Measurements from ENCODE around the gene WIF1.

DNA sequence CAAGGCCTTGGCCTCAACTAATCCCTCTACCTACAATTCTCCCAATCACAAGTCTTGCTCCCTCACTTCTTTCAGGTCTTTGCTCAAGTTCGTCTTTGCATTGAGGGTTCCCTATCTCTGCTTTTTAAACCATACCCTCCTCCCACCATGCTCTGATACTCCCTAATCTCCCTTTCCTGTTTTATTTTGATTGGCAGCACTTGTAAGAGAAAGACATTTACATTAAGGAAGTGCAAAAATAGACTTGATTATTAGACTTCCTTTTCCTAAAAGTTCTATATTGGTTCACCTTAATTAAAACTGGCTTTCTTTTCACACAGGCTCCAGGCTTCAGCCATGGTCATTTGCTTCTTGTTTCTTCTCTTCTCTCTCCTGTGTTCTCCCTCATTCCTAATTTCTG, 18.3 kb upstream of the WIF1 start:
- TF ChIP-seq RFX5 (IDR thresholded peaks at IDR 0.05; ENCODE audit: borderline replicate concordance, low read depth, low read length) (no peak), CTCF (IDR thresholded peaks at IDR 0.05; ENCODE audit: control extremely low read depth in 1 of 3, insufficient read depth in 1 of 3, low read depth in 1 of 3, low read length in 3 of 3) (no peak), BRCA1 (IDR thresholded peaks at IDR 0.05; ENCODE audit: low read depth, low read length) (no peak), EGR1 (IDR thresholded peaks at IDR 0.05; ENCODE audit: borderline replicate concordance, low read depth, low read length) (no peak), SRF (IDR thresholded peaks at IDR 0.05; ENCODE audit: low read depth, low read length) (no peak), SP4 (IDR thresholded peaks at IDR 0.05; ENCODE audit: low read length) (no peak), EZH2 (IDR thresholded peaks at IDR 0.05; ENCODE audit: low read depth, low read length, severe bottlenecking) (no peak), EP300 (IDR thresholded peaks at IDR 0.05; ENCODE audit: borderline replicate concordance in 1 of 2, low read depth in 2 of 2, low read length in 2 of 2) (no peak), POLR2AphosphoS5 (IDR thresholded peaks at IDR 0.05; ENCODE audit: low read depth, low read length) (no peak), POLR2A (IDR thresholded peaks at IDR 0.05; ENCODE audit: control extremely low read depth in 1 of 2, low read depth in 2 of 2, low read length in 2 of 2) (no peak), SP1 (IDR thresholded peaks at IDR 0.05; ENCODE audit: low read depth, low read length) (no peak), GABPA (IDR thresholded peaks at IDR 0.05; ENCODE audit: borderline replicate concordance, insufficient read depth, low read length) (no peak), MAX (IDR thresholded peaks at IDR 0.05) (no peak)

All from H1 (cell line).